ENCODE measurements around the gene RTN1.

- TF ChIP-seq POLR2AphosphoS5 (IDR thresholded peaks at IDR 0.05) (no peak), CTCF (IDR thresholded peaks at IDR 0.05) (no peak), EP300 (IDR thresholded peaks at IDR 0.05) (no peak)
Measured at GRCh38 chr14:59588101-59588500, 282.5 kb downstream of the RTN1 start.
